GM23338 (cell line): ENCODE data around the gene SQSTM1. TPM values are rescaled to one million over a fixed set of nuclear protein-coding genes. Genes with fewer than 3 reads are reported as not detected.
"Not testable (repeated sequence)": the region's sequence is repeated elsewhere in the genome, so short reads cannot be mapped to it uniquely, and the experiment has no call there.

Experiments used
- ATAC-seq: fragments of 200-7000 bp; cut with Tn5 transposase; 3 replicates; pipeline ENCODE4 v1.9.1; 2020
- DNase-seq: peaks from one replicate; pipeline ENCODE4 v3.0.0-alpha.2; 2015; ENCODE audit warnings: low spot score
- H2AFZ ChIP-seq: fragments of 200-600 bp; sonication (generic); 2 replicates; pipeline ENCODE4 v1.8.0; 2016; ENCODE audit warnings: antibody characterized with exemption, mild to moderate bottlenecking, moderate library complexity
- H3F3A ChIP-seq: fragments of 200-600 bp; sonication (generic); replicated peaks from 2 replicates; pipeline ENCODE4 v1.8.0; 2017; ENCODE audit warnings: antibody characterized with exemption, mixed run types, low read depth
- H3K27ac ChIP-seq: fragments of 200-600 bp; sonication (generic); 2 replicates; pipeline ENCODE4 v1.6.1; 2016; ENCODE audit warnings: low read depth
- H3K27me3 ChIP-seq: fragments of 200-600 bp; sonication (generic); 2 replicates; pipeline ENCODE4 v1.8.0; 2016; ENCODE audit warnings: mild to moderate bottlenecking, mixed run types, moderate library complexity; ENCODE audit not compliant: insufficient read depth
- H3K36me3 ChIP-seq: fragments of 200-600 bp; sonication (generic); 2 replicates; pipeline ENCODE4 v1.8.0; 2016; ENCODE audit warnings: mild to moderate bottlenecking; ENCODE audit not compliant: insufficient read depth
- H3K4me1 ChIP-seq: fragments of 200-600 bp; sonication (generic); 2 replicates; pipeline ENCODE4 v1.8.0; 2016; ENCODE audit warnings: mild to moderate bottlenecking, moderate library complexity; ENCODE audit not compliant: insufficient read depth
- H3K4me2 ChIP-seq: fragments of 200-600 bp; sonication (generic); 2 replicates; pipeline ENCODE4 v1.7.1; 2017; ENCODE audit warnings: mixed run types
- H3K4me3 ChIP-seq: fragments of 200-600 bp; sonication (generic); 2 replicates; pipeline ENCODE4 v1.6.1; 2016; ENCODE audit warnings: mixed run types
- H3K79me2 ChIP-seq: fragments of 200-600 bp; sonication (generic); replicated peaks from 2 replicates; pipeline ENCODE4 v1.8.0; 2017; ENCODE audit warnings: mild to moderate bottlenecking; ENCODE audit not compliant: insufficient read depth
- H3K9me2 ChIP-seq: fragments of 200-600 bp; sonication (generic); 2 replicates; pipeline ENCODE4 v1.8.0; 2017; ENCODE audit not compliant: insufficient read depth
- H4K20me1 ChIP-seq: fragments of 200-600 bp; sonication (generic); replicated peaks from 2 replicates; pipeline ENCODE4 v1.8.0; 2017; ENCODE audit warnings: mild to moderate bottlenecking; ENCODE audit not compliant: insufficient read depth
- H3K27ac Mint-ChIP-seq: 2 replicates; pipeline ENCODE4 v1.8.0; 2020; ENCODE audit warnings: inconsistent platforms, mild to moderate bottlenecking, moderate library complexity, mixed read lengths
- H3K27me3 Mint-ChIP-seq: 3 replicates; pipeline ENCODE4 v1.8.0; 2022; ENCODE audit warnings: low read depth, mild to moderate bottlenecking, moderate library complexity, mixed read lengths, inconsistent platforms; ENCODE audit not compliant: insufficient read depth, poor library complexity
- H3K36me3 Mint-ChIP-seq: 3 replicates; pipeline ENCODE4 v1.8.0; 2021; ENCODE audit warnings: low read depth, mild to moderate bottlenecking, inconsistent platforms, moderate library complexity, mixed read lengths
- H3K4me1 Mint-ChIP-seq: 3 replicates; pipeline ENCODE4 v1.8.0; 2020; ENCODE audit warnings: mild to moderate bottlenecking, inconsistent platforms, mixed read lengths
- H3K4me3 Mint-ChIP-seq: 3 replicates; pipeline ENCODE4 v1.8.0; 2021; ENCODE audit warnings: moderate library complexity, mild to moderate bottlenecking, inconsistent platforms, mixed read lengths
- H3K9me3 Mint-ChIP-seq: 3 replicates; pipeline ENCODE4 v1.8.0; 2020; ENCODE audit warnings: moderate library complexity, mild to moderate bottlenecking, inconsistent platforms, mixed read lengths
- CTCF ChIP-seq, 2 experiments: fragments of 200-600 bp in 1 of 2; sonication (generic) in 1 of 2; conservative IDR thresholded peaks; 2 replicates each; pipeline versions ENCODE4 v1.5.1 to v1.6.1; 2016 to 2017; ENCODE audit warnings: antibody characterized with exemption in 2 of 2, low read depth in 2 of 2, mild to moderate bottlenecking in 2 of 2, moderate library complexity in 1 of 2
- EZH2 ChIP-seq: fragments of 200-600 bp; sonication (generic); IDR thresholded peaks from one replicate; pipeline ENCODE4 v1.8.0; 2017; ENCODE audit warnings: antibody characterized with exemption, mild to moderate bottlenecking, low read depth; ENCODE audit not compliant: unreplicated experiment
- JUNB ChIP-seq: IDR thresholded peaks from one replicate; pipeline ENCODE4 v1.6.1; 2016; ENCODE audit warnings: antibody characterized with exemption; ENCODE audit not compliant: unreplicated experiment
- NANOG ChIP-seq: IDR thresholded peaks from 2 replicates; pipeline ENCODE4 v1.6.1; 2016; ENCODE audit warnings: antibody characterized with exemption, borderline replicate concordance
- POLR2AphosphoS5 ChIP-seq: IDR thresholded peaks from 2 replicates; pipeline ENCODE4 v1.6.1; 2016; ENCODE audit warnings: antibody characterized with exemption, low read depth
- STAT1 ChIP-seq: IDR thresholded peaks from one replicate; pipeline ENCODE4 v1.6.1; 2016; ENCODE audit warnings: antibody characterized with exemption; ENCODE audit not compliant: unreplicated experiment
- ZNF114 ChIP-seq: fragments of 250-450 bp; sonication (Bioruptor Pico); IDR thresholded peaks from 2 replicates; pipeline ENCODE4 v1.5.0; 2020; ENCODE audit warnings: mild to moderate bottlenecking, moderate library complexity
- ZNF331 ChIP-seq: fragments of 250-450 bp; sonication (Bioruptor Pico); IDR thresholded peaks from 2 replicates; pipeline ENCODE4 v1.5.0; 2020; ENCODE audit warnings: low read depth, mild to moderate bottlenecking, moderate library complexity
- polyA plus RNA-seq: library from polyadenylated mRNA; unstranded; fragments of >200 nt; fragmentation: Nextera tagmentation; extraction: Ambion mirVana; gene quantifications from 2 replicates; pipeline ENCODE4 v1.2.1, GENCODE V29; 2016
- total RNA-seq: library from RNA; depleted of rRNA; stranded (reverse); fragments of >200 nt; shearing (Covaris generic); gene quantifications from 2 replicates; pipeline ENCODE4 v1.2.3, GENCODE V29; 2014
- TF ChIP-seq, protein P1 (sequence below): IDR thresholded peaks from one replicate; pipeline ENCODE4 v1.6.1; 2018; ENCODE audit warnings: antibody characterized with exemption; ENCODE audit not compliant: unreplicated experiment
- TF ChIP-seq, protein P2 (sequence below): fragments of 250-450 bp; sonication (Bioruptor Pico); IDR thresholded peaks from 2 replicates; pipeline ENCODE4 v1.5.0; 2020; ENCODE audit warnings: mild to moderate bottlenecking, moderate library complexity

SQSTM1 gene
- total and polyA plus RNA-seq, 2 experiments from 2014 or later = 58.0 to 92.6 TPM

GRCh38 chr5:179789278-179789677 is 31.4 kb upstream of the SQSTM1 start:
- not testable (repeated sequence) for H3K4me3 ChIP-seq, H2AFZ ChIP-seq, H3K27me3 Mint-ChIP-seq, H3K36me3 Mint-ChIP-seq, H3K4me1 Mint-ChIP-seq, H3K9me3 Mint-ChIP-seq, H3K9me2 ChIP-seq, H3F3A ChIP-seq, H3K27ac Mint-ChIP-seq, H3K36me3 ChIP-seq, H3K27me3 ChIP-seq, ATAC-seq, H3K4me1 ChIP-seq, H3K4me2 ChIP-seq, DNase-seq, H3K4me3 Mint-ChIP-seq, H3K27ac ChIP-seq, H3K79me2 ChIP-seq, H4K20me1 ChIP-seq

GRCh38 chr5:179791881-179792611 is 28.7 kb upstream of the SQSTM1 start:
- no peaks in the 10 kb centered on the region for H4K20me1 ChIP-seq
- Mint-ChIP-seq H3K27ac (no peak overlapping the region), H3K36me3 (peaks cover 9% of the 10 kb centered on the region), H3K4me3 (no peak overlapping the region), H3K9me3 (peaks cover 6% of the 10 kb centered on the region; the same call in 2 of the 3 replicates), H3K4me1 (peaks cover 13% of the 10 kb centered on the region; the same call in 2 of the 3 replicates), H3K27me3 (peaks cover 12% of the 10 kb centered on the region)
- H3K79me2 ChIP-seq = no peaks in the 10 kb centered on the region
- DNase-seq (no peak), ATAC-seq (no peak)
- H3K36me3 ChIP-seq = no peaks in the 10 kb centered on the region
- no peak overlapping the region for H3K27ac ChIP-seq
- peaks cover 6% of the 10 kb centered on the region for H3F3A ChIP-seq
- H3K4me3 ChIP-seq = no peak overlapping the region
- H3K4me1 ChIP-seq = peaks cover 11% of the 10 kb centered on the region; the same call in 1 of the 2 replicates
- no peak overlapping the region for H3K4me2 ChIP-seq
- H3K27me3 ChIP-seq = no peaks in the 10 kb centered on the region
- H2AFZ ChIP-seq = no peak overlapping the region
- no peaks in the 10 kb centered on the region for H3K9me2 ChIP-seq
- no peak for TF ChIP-seq EZH2
- no peak for TF ChIP-seq NANOG
- no peak for TF ChIP-seq ZNF331 (CRISPR knock-in tag)
- TF ChIP-seq, protein P1, sequence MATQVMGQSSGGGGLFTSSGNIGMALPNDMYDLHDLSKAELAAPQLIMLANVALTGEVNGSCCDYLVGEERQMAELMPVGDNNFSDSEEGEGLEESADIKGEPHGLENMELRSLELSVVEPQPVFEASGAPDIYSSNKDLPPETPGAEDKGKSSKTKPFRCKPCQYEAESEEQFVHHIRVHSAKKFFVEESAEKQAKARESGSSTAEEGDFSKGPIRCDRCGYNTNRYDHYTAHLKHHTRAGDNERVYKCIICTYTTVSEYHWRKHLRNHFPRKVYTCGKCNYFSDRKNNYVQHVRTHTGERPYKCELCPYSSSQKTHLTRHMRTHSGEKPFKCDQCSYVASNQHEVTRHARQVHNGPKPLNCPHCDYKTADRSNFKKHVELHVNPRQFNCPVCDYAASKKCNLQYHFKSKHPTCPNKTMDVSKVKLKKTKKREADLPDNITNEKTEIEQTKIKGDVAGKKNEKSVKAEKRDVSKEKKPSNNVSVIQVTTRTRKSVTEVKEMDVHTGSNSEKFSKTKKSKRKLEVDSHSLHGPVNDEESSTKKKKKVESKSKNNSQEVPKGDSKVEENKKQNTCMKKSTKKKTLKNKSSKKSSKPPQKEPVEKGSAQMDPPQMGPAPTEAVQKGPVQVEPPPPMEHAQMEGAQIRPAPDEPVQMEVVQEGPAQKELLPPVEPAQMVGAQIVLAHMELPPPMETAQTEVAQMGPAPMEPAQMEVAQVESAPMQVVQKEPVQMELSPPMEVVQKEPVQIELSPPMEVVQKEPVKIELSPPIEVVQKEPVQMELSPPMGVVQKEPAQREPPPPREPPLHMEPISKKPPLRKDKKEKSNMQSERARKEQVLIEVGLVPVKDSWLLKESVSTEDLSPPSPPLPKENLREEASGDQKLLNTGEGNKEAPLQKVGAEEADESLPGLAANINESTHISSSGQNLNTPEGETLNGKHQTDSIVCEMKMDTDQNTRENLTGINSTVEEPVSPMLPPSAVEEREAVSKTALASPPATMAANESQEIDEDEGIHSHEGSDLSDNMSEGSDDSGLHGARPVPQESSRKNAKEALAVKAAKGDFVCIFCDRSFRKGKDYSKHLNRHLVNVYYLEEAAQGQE = no peak
- TF ChIP-seq CTCF (conservative IDR thresholded peaks at IDR 0.05; ENCODE audit: low read depth in 2 of 2) = no peak
- no peak for TF ChIP-seq STAT1
- no peak for TF ChIP-seq ZNF114 (CRISPR knock-in tag)
- TF ChIP-seq JUNB = no peak
- no peak for TF ChIP-seq POLR2AphosphoS5
- TF ChIP-seq, protein P2, sequence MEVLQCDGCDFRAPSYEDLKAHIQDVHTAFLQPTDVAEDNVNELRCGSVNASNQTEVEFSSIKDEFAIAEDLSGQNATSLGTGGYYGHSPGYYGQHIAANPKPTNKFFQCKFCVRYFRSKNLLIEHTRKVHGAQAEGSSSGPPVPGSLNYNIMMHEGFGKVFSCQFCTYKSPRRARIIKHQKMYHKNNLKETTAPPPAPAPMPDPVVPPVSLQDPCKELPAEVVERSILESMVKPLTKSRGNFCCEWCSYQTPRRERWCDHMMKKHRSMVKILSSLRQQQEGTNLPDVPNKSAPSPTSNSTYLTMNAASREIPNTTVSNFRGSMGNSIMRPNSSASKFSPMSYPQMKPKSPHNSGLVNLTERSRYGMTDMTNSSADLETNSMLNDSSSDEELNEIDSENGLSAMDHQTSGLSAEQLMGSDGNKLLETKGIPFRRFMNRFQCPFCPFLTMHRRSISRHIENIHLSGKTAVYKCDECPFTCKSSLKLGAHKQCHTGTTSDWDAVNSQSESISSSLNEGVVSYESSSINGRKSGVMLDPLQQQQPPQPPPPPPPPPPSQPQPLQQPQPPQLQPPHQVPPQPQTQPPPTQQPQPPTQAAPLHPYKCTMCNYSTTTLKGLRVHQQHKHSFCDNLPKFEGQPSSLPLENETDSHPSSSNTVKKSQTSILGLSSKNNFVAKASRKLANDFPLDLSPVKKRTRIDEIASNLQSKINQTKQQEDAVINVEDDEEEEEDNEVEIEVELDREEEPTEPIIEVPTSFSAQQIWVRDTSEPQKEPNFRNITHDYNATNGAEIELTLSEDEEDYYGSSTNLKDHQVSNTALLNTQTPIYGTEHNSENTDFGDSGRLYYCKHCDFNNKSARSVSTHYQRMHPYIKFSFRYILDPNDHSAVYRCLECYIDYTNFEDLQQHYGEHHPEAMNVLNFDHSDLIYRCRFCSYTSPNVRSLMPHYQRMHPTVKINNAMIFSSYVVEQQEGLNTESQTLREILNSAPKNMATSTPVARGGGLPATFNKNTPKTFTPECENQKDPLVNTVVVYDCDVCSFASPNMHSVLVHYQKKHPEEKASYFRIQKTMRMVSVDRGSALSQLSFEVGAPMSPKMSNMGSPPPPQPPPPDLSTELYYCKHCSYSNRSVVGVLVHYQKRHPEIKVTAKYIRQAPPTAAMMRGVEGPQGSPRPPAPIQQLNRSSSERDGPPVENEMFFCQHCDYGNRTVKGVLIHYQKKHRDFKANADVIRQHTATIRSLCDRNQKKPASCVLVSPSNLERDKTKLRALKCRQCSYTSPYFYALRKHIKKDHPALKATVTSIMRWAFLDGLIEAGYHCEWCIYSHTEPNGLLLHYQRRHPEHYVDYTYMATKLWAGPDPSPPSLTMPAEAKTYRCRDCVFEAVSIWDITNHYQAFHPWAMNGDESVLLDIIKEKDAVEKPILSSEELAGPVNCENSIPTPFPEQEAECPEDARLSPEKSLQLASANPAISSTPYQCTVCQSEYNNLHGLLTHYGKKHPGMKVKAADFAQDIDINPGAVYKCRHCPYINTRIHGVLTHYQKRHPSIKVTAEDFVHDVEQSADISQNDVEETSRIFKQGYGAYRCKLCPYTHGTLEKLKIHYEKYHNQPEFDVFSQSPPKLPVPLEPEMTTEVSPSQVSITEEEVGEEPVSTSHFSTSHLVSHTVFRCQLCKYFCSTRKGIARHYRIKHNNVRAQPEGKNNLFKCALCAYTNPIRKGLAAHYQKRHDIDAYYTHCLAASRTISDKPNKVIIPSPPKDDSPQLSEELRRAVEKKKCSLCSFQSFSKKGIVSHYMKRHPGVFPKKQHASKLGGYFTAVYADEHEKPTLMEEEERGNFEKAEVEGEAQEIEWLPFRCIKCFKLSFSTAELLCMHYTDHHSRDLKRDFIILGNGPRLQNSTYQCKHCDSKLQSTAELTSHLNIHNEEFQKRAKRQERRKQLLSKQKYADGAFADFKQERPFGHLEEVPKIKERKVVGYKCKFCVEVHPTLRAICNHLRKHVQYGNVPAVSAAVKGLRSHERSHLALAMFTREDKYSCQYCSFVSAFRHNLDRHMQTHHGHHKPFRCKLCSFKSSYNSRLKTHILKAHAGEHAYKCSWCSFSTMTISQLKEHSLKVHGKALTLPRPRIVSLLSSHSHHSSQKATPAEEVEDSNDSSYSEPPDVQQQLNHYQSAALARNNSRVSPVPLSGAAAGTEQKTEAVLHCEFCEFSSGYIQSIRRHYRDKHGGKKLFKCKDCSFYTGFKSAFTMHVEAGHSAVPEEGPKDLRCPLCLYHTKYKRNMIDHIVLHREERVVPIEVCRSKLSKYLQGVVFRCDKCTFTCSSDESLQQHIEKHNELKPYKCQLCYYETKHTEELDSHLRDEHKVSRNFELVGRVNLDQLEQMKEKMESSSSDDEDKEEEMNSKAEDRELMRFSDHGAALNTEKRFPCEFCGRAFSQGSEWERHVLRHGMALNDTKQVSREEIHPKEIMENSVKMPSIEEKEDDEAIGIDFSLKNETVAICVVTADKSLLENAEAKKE (CRISPR knock-in tag) = no peak
